Stimulated activated naive CD4-positive, alpha-beta T cell (primary cell): Measurements from ENCODE around the gene AVP.
A peak's percentile ranks its signal among the peaks of the same experiment; 100 is the strongest.

Source experiments
- DNase-seq, 6 experiments: peaks; one replicate each; lab custom pipeline; 2025; lab: John Stamatoyannopoulos, UW

The AVP gene

GRCh38 chr20:3109350-3110302, 25.1 kb upstream of the AVP start:
- no peak for DNase-seq

GRCh38 chr20:3107464-3108025, 23.0 kb upstream of the AVP start:
- no peak for DNase-seq

- DNase-seq, result no peak
These were observed 22.3 kb upstream of the AVP start for GRCh38 chr20:3106658-3107463.

- no peak for DNase-seq
These were observed 21.7 kb upstream of the AVP start for GRCh38 chr20:3106185-3106584.

- DNase-seq, result no peak
These were observed 21.0 kb upstream of the AVP start for GRCh38 chr20:3105256-3106137.

GRCh38 chr20:3103369-3104032, 19.0 kb upstream of the AVP start:
- DNase-seq, result no peak

GRCh38 chr20:3102575-3103368, 18.2 kb upstream of the AVP start:
- DNase-seq, result no peak

- peak; percentile 11 to 28 (median 24) for DNase-seq
These were observed 17.4 kb upstream of the AVP start for GRCh38 chr20:3101737-3102574.

GRCh38 chr20:3101251-3101650, 16.7 kb upstream of the AVP start:
- DNase-seq, result no peak

- DNase-seq, result no peak
These were observed 16.0 kb upstream of the AVP start for GRCh38 chr20:3100480-3100879.

GRCh38 chr20:3094848-3095629, 10.5 kb upstream of the AVP start:
- no peak for DNase-seq

GRCh38 chr20:3093861-3094361, 9.4 kb upstream of the AVP start:
- peak; percentile 36 to 90 (median 69) for DNase-seq

GRCh38 chr20:3092611-3093379, 8.3 kb upstream of the AVP start:
- DNase-seq, result peak; percentile 30 to 74 (median 63)

- peak in 3 of 6 experiments; percentile 12 to 42 (median 29) for DNase-seq
These were observed 6.0 kb upstream of the AVP start for GRCh38 chr20:3090565-3090964.

- DNase-seq, result no peak
These were observed 3.5 kb upstream of the AVP start for GRCh38 chr20:3088031-3088430.

GRCh38 chr20:3085571-3086072, 1.1 kb upstream of the AVP start:
- no peak for DNase-seq

- DNase-seq, result no peak
These were observed 449 bp upstream of the AVP start for GRCh38 chr20:3084986-3085360.
